NCI-H345 (cell line): ENCODE results near the gene NAA35.
"Not testable (repeated sequence)": the region's sequence is repeated elsewhere in the genome, so short reads cannot be mapped to it uniquely, and the experiment has no call there.

Source experiments
- DNase-seq: peaks from one replicate; lab custom pipeline; 2025; lab: John Stamatoyannopoulos, UW

The NAA35 gene

DNA sequence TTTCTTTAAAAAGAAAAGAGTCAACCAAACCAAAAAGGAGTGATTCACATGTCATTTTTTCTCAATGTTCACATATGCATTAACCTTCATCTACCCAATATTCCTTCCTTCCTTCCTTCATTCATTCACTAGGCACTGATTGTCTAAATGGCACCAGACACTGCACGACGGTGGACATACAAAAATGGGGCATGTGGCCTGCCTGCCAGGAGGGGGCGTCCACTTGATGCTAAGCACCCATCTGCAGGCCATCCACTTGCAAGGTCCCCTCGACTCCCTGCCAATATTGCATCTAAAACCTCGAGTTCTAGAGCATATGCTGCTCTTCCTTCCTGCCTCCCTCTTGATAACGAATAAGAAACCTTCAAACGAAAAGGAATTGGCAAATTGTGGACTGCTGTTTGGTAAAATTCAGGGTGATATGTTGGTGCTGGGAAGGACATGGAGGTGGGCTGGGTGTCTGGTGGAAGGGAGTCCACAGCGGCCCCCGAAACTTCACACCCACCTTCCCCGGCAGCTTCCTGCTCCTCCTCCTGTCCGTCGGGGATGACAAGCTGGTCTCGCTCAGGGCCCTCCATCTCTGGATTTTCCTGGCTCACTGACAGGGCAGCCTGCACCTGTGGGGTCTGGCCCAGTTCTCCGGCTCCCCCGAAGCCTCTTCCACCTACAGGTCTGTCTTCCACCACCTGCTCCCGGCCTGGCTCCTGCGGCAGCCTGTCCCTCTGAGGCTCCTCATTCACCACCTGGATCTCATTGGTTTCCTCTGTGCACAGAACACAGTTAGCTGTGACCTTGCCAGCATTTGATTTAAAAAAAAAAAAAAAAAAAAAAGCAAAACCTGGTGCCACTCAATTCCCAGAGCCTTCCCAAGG, 94.2 kb downstream of the NAA35 start:
- peak; percentile 44 for DNase-seq

DNA sequence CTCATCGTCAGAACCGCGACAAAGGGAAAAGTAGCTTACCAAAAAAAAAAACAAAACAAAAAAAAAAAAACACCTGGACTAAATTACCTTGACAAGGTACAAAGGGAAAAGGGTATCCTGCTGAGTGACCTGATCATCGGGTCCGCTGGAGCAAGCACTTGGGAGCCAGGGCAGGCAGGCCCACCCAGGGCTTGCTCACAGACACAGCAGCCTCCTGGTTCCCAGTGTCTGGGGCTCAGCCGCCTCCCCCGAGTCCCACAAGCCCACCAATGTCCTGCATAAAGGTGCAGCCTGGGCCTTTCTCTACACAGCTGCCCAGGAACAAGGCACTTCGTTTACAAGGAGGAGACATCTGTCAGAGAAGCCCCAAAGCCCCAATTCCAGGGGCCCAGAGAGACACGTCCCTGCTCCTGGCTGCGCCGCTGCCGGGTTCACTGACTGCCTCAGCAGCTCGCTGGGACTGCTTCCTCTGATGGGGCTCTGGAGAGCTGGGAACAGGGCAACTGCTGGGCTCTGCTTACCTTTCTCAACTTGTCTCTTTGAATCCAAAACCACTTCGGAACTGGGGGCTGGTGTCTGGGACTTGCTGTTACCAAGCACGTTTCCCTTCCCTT, 95.0 kb downstream of the NAA35 start:
- DNase-seq: peak; percentile 43

DNA sequence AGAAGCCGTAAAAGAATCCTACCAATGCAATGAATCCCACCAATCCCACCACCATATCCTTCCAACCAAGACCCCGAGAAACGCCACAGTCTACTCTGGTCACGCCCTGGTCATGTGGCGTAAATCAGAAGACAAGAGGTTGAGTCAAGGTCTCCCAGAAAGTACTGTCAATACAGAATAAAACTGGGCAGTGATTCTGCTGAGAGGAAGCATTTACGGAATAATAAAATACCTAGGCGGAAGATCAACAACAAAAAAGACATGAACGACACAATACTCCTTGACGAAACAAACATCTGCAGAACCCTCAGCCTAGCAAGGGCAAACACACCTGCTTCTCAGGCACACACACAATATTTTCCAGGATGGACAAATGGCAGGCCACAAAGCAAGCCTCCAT, 95.6 kb downstream of the NAA35 start:
- DNase-seq: peak; percentile 48

DNA sequence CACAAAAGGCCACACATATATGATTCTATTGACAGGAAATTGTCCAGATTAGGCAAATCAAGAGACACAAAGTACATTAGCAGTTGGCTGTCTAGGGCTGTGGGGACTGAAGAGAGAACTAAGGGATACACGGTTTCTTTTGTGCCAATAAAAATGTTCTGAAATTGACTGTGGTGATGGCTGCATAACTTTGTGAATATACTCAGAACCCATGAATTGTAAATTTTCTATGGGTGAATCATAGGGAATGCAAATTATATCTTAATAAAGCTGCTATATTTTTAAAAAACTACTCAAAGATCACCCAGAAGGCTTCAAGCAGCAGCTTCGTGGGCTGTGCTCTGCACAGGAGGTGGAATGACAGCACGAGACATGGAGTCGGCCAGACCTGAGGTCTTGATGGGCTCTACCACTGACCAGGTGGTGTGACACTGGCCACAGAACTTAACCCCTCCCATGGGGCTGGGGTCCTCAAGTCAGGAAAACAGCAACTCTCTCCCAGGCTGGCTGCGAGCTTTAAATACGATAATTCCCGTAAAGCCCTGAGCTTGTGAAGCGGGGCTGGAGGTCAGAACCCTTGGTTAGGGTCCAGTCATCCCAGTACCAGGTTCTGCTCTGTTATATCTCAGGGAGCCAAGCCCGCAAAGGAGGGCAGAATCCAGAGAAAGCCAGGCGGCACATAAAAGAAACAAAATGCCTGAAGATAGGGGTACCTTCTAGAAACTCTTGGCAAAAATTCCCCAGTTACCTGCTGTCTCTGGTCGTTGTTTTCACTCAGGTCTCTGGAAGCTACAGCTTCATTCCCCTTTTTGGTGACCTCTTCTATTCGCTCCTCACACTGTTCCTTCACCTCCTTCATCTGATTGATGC, 99.3 kb downstream of the NAA35 start:
- no peak for DNase-seq

DNA sequence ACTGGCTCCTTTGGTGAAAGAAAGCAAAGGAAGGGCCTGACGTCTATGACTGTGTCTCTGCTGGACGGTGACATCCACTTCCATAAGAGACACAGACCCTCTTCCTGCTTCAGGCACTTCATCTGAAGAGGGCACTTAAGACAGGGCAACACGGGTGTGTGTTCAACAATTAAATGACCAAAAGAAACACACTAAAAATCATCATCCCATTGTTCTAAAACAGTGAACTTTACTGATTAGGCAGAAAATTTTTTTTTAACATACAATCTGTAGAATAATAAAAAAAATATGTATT, 99.9 kb downstream of the NAA35 start:
- no peak for DNase-seq

DNA sequence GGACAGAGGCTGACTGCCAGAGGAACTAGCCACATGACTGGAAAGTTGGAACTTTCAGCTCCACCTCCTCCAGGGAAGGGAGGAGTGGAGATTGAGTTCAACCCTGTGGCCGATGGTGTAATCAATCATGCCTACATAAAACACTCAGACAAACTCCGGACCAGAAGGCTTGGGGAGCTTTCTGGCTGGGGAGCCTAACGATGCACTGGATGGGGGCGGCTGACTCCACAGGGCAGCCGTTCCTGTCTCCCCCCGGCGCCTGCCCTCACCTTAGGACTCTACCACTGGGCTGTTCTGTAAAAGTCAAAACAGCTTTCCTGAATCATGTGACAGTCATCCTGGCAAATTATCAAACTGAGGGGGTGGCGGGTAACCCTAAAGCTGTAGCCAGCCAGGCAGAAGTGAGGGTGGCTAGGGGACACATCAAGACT, 100.4 kb downstream of the NAA35 start:
- no peak for DNase-seq

DNA sequence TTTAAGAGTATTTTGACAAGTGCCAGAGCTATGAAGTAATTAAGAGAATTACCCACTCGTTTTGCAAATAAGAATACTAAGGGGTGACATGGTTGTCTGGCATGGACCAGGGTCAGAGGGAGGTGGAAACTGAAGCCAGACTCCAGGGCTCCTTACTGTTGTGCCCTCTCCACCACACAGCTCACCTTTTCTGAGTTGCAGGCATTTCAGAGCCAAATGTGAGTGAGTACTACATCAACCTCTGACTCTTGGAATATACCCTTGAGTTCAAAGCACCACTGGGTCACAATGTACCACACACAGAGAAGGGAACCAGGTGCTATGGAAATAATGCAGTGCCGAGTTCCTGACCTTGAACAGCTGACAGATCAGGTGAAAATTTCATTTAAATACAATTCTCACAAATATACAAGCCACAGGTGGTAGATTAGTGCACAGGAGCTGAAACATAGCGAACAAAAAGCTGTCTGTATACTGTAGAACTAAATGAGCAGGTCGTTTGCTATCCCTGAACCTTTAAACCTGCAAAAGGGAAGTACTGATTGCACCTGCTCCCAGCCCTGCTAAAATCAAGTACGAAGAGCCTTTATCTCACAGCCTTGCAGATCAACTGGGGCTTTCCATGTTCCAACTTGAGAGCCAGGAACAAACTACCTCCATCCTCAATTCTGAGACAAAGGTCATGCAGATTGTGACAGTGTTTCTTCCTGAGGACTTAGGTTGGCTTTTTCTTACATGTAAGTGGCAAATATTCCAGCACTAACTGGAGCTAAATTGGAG, 101.4 kb downstream of the NAA35 start:
- peak; percentile 6 for DNase-seq

DNA sequence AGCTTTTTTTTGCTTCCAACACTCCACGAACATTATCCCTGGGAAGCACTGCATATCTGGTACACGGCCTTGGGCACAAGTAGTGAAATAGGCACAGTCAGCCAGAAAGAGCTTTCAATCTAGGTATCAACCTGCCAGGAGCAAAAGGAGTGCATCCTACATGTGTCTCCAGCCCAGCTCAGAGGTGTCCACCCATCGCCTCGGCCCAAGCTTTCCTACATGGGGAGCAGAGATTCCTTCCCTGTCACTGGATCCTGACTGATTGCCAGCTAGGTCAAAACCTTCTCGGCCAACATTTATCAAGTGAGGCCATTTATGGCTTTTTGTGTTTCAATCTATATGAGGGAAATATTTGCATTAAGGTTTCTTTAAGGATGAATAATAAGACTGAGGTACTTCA, 102.6 kb downstream of the NAA35 start:
- no peak for DNase-seq

DNA sequence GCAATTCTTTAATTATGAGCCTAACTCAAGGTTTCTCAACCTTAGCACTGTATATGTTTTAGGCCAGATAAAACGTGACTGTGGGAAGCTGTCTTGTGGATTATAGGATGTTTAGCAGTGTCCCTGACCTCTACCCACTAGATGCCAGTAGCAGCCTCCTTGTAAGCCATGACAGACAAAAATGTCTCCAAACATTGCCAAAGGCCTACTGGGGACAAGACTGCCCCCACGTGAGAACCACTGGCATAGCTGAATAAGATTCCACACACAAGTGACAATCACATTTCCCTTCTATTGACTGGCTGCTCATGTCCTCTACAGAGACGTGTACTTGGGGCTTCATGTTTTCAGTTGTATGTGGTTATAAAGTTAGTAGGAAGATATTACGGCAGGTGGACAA, 103.1 kb downstream of the NAA35 start:
- DNase-seq: no peak

DNA sequence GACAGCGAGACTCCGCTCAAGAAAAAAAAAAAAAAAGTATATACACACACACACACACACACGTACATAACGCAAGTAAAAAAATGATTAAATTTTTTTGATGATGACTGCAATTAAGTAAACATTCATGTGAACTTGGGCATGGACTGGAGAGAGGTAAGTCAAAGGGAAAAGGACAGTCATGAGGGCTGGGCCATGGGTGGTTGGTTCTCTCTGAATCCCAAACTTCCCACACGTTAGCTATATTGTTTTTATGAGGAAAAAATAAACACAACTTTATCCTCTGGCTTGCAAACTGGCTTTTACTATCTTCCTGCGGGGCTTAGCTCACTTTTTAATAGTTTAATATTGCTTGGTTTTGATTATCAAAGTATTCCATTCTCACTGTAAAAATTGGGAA, 104.7 kb downstream of the NAA35 start:
- no peak for DNase-seq

DNA sequence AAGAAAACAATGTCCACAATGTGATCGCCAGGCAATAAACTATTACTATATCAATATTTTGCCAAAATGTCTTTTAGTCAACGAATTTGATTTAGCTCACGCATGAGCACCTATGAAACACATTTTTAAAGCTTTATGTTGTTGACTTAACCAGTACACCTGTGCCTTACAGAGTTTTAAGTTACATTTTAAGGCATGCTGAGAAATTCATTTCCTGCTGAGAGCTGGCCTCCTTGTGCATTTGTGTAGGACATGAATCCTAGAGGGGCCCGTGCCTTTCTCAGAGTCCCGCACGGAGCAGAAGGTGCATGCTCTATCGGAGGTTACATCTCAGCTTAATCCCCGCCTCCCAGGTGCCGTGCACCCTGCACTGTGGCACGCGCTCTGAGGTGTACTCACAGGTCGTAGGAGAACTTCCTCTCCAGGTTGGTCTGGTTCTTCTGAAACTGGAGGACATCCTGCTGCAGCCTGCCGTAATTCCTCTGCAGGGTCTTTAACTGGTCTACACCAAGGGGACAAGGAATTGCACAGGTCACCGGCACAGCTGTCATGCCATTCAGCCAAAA, 105.2 kb downstream of the NAA35 start:
- DNase-seq: no peak

DNA sequence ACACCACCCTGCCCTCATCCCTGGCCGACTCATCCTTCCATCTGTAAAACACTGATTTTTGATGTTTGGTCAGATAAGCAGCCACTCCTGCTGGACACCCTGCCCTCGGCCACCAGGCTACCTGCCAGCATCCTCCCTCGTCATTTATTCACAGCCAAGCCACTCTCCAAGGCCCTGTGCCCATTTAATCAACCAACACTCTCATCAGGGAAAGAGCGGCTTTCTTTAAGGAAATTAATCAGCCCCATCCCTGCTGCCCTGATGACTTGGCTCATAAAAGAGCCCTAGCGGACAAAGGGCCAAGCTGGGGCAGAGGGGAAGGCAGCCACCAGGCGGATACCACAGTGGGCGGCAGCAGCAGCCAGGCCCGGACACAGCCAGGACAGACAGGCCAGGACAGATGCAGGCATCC, 106.0 kb downstream of the NAA35 start:
- no peak for DNase-seq

DNA sequence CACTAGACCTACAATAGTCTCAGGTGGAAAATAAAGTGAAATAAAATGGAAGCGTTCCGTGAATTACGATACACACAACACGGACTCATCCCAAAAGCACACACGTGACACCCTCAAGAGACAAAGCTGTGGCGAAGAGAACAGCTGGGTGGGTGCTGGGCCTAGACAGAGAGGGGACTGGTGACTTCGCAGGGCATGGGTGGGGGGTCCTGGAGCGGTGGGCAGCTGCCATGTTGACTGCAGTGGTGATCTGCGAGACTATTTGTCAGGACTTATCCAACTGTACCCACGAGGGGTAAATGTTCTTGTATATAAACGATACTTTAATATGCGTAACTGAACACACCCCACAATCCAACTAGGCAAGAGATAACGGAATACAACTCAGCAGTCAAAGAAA, 106.4 kb downstream of the NAA35 start:
- no peak for DNase-seq

DNA sequence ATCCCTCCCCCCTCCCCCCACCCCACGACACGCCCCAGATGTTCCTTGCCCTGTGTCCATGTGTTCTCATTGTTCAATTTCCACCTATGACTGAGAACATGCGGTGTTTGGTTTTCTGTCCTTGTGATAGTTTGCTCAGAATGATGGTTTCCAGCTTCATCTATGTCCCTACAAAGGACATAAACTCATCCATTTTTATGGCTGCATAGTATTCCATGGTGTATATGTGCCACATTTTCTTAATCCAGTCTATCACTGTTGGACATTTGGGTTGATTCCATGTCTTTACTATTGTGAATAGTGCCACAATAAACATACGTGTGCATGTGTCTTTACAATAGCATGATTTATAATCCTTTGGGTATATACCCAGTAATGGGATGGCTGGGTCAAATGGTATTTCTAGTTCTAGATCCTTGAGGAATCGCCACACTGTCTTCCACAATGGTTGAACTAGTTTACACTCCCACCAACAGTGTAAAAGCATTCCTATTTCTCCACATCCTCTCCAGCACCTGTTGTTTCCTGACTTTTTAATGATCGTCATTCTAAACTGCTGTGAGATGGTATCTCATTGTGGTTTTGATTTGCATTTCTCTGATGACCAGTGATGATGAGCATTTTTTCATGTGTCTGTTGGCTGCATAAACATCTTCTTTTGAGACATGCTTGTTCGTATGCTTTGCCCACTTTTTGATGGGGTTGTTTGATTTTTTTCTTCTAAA, 107.2 kb downstream of the NAA35 start:
- DNase-seq: not testable (repeated sequence)

DNA sequence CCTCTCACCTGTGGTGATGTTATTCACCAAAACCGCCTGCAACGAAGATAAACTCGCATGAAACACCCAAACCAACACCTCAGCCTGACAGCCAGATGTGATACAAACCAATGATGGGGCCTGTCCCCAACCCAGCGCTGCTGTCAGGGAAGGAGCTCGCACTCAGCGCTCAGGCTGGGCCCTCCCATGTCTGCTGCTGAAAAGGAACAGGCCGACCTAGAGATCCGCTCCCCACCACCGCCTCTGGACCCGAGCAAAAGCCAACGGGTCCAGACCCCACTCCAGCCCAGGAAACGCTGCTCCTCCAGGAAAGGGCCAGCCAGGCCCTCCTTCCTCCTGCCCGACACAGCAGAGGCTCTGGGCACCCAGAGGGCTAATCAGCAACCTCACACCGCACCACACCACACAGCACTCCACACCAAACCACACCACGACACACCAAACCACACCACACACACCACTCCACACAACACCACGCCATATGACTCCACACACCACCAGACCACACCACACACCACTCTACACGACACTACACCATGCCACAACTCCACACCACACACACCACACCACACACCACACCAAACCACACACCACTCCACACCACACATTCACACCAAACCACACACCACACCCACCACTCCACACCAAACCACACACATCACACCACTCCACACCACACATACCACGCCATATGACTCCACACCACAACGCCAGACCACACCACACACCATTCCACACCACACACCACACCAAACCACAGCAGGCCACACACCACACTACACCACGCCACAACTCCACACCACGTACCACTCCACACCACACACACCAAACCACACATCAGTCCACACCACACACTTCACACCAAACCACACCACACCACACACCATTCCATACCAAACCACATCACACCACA, 111.9 kb downstream of the NAA35 start:
- no peak for DNase-seq

DNA sequence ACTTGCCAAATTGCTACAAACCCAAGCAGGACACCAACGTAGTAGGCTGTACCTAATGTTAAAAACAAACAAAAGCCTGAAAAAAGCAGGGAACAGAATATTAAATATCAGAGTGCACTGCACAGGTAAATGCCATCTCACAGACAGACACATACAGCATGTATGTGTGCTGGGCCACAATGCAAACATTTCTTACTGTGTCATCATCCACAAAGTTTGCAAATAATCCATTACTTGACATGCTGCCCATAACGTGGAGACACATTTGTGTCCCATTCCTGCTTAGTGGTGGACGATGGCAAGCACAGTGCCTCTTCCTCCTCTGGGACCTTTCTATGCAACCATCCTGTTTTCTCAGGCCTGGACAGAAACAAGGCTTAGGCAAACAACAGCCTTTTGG, 113.7 kb downstream of the NAA35 start:
- no peak for DNase-seq

DNA sequence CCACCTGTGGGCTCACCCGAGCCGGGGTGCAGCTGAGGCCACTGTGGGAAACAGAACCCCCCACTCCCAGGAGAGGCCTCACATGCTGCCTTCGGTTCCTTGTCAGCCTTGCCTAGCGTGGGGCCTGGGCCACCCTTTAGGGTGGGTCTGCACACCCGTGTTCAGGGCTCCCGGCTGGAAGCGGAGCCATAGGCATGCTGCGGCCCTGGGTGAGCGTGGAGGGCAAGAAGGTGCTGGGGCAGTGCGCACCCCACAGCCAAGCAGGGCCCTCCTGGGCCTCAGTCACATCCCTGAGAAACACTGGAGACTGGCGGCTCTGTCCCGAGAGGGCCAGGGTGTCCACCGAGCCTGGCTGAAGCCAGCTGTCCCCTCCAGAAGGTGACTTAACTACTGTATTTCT, 116.5 kb downstream of the NAA35 start:
- DNase-seq: no peak

DNA sequence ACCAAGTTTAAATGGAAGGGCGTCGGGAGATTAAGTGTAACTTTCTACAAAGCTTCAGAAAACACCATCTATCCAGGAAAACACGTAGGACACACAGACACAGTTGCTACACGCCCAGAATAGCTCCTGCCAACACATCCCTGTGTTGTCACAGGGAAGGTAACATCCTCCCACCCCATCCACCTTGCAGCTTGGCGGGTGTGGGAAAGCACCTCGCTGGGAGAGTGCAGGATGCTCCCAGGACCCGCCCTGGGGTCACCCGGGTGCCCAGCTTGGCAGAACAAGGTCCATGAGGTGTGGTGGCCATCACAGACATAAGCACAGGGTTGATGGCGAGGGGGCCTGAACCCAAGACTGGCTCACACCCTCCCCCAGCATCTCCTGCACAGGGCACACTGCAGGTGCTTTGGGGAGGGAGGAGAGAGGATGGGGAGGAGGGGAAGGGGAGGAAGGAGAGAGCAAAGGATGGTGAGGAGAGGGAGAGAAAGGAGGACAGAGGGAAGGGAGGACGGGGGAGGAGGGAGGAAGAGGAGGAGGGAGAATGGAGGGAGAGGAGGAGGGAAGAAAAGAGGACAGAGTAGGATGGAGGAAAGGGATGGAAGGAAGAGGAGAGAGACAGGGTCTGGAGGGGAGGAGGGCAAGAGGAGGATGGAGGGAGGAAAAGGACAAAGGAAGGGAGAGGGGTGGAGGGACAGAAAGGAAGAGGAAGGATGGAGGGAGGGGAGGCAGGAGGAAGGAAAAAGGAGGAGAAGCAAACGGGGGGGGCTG, 121.2 kb downstream of the NAA35 start:
- DNase-seq: no peak
